GM21529 (cell line): ENCODE data around the gene SPINK4.
A peak's percentile ranks its signal among the peaks of the same experiment; 100 is the strongest.

ENCODE experiments used
- ATAC-seq: cut with Tn5 transposase; IDR thresholded peaks from one replicate; pipeline ENCODE4 v1.9.1; 2021; ENCODE audit not compliant: unreplicated experiment

SPINK4 gene

DNA sequence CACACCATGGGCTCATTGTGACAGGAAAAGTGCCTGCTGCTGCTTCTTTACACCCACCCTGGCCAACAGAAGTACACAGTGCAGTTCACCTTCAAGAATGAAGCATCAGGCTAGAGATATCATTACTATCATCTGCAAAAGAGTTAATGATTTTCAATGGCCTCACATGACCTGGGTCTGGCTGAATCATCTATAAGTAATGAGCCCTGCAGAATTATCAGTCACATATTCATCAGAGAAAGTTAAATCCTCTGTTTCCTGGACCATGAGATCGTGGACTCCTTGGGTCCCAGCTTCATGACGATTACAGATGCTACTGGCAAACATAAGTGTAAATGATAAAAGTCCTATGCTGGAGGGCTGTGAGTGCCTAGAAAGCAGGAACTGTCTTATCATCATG is 16.3 kb downstream of the SPINK4 start:
- no peak for ATAC-seq

GRCh38 chr9:33257276-33257675 is 17.3 kb downstream of the SPINK4 start:
- no peak for ATAC-seq

DNA sequence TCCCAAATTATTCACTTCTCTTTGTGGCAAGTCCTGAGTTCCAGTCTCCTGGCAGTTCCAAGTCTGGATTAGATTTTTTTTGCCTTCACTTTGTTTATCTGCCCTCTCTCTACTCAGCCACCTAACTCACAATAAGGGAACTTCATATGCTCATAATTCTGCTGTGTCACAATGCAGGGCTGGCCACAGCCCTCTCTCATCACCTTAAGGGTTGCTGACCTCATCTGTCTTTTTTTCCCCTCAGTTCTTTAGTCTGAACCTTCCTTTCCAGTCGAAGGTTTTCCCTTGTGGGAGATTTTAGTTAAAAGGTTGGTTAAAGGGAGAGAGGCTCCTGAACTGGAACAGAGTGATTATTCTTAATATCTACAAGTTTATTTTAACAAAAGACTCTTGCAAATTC is 20.4 kb downstream of the SPINK4 start:
- no peak for ATAC-seq

DNA sequence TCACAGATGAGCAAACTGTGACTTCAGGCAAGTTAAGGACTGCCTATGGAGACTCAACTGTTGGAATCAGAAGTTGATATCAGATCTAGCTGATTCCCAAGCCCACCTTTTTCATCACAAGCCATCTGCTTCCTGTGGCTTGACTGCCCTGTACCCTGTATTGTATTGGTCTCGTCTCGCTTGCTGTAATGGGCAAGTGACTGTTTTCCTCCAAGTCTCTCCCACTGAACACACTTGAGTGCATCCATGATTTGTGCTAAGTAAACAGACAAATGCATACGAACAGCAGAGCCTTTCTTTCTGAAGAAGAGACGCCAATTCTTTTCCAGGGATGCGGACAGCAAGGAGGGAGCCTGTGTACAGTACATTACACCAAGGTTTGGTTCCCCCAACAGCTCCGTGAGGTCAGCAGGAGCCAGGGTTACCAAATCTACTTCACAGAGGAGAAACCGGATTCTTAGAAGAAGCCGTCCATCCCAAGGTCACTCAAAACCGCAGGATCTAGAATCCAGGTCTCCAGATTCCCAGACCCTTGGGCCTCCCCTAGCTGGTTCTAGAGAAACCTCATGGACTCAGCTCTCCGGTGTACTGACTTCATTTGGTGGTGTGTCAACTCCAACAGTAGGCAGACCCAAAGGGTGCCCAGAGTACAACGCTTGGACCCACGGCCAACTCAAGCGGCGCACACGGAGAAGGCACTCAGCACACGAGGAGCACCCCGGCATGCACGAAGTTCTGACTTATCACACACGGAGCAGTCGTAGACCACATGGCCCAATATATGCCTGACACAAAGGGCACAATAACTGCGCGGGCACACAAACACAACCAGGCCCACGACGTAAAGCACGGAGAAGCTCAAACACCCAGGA is 23.4 kb downstream of the SPINK4 start:
- no peak for ATAC-seq

DNA sequence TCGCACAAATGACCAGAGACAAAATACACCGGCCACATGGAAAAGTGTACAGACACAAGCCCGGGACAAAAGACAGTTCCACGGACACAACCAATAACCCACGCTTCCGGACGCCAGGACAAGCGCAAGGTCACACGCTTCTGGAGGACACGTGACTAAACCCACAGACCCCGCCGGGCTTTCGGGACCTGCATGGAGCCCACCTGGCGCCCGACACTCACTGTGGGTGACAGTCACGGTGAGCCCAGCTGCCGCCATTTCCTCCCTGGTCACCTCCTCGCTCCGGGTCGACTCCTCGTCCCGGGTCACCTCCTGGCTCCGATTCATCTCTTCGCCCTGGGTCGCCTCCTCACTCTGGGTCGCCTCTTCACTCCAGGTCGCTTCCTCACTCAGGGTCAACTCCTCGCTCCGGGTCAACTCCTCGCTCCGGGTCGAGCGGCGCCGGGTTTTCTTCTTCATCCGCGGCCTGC is 24.1 kb downstream of the SPINK4 start:
- peak; percentile 36 for ATAC-seq

DNA sequence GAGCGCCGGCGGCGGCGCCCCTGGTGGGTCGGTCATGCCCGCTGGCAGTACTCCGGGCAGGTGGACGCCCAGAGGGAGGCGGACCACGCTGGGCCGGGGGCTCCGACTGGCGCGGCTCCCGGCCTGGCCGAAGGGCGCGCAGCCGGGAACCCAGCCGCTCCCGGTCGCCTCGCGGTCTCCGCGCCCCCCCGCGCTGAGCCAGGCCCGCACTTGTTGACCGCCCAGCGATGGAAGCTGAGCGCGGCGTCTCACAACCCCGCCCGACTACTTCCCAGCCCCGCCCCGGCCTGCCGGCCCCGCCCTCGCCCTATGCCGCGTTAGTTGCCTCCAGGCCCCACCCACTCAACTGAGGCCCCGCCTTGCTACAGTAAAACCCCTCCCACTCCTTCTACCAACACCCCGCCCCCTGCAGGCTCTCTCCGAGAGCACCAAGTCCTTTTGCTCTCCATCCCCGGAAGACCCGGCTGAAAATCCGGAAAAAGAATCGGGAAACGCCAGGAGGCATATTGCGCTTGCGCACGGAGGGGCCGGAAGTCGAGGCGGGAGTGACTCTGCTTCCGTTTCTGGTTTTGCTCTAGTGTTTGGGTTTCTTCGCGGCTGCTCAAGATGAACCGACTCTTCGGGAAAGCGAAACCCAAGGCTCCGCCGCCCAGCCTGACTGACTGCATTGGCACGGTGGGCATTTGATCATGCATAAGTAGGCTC is 24.7 kb downstream of the SPINK4 start, which contains the start of the genes BAG1 and CHMP5:
TSS of gene BAG1 (minus strand) at position 236 of the 705 bp plus-strand sequence.
TSS of gene CHMP5 (plus strand) at position 577 of the 705 bp plus-strand sequence. CDS start at position 607, 30 bp downstream.
- peak; percentile 87 for ATAC-seq

- ATAC-seq: no peak
These were observed 25.4 kb downstream of the SPINK4 start for GRCh38 chr9:33265211-33265865.

DNA sequence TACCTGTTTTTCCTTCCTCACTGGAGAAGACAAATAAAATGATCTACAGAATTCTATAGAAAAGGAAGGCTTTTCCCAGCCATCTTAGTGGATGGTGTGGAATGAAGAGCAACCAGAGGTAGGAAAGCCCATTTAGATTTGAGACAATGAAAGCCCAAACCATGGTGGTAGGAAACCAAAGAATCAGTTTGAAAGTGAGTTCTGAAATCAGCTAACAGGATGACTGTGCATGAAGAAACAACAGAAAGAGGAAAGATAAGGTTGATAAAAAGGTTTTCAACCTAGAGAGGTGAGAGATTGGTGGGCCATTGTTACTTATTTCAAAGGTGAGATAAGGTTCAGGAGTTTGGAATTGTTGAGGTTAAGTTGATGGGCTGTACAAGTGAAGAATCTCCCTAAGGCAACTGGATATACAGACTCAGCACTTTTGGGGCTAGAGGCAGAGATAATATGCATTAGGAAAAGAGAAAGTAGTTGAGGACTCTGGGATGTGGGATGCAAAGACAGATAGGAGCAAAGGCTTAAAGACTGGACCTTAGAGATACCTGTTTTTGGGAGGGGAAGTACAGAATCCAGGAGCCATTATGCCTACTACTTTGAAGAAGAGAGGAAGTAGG is 27.3 kb downstream of the SPINK4 start:
- no peak for ATAC-seq

DNA sequence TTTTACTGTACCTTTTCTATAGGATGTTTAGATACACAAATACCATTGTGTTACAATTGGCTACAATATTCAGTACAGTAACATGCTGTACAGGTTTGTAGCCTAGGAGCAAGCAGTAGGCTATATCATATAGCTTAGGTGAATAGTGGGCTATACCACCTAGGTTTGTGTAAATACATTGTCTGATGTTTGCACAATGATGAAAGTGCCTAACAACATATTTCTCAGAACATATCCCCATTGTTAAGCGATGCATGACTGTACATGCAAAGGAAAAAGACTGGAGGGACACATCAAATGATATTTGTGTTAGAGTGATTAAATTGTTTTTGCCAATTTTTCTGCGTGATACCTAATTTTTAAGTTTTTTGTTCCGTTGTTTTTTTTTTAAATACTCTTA is 30.2 kb downstream of the SPINK4 start:
- ATAC-seq: no peak

DNA sequence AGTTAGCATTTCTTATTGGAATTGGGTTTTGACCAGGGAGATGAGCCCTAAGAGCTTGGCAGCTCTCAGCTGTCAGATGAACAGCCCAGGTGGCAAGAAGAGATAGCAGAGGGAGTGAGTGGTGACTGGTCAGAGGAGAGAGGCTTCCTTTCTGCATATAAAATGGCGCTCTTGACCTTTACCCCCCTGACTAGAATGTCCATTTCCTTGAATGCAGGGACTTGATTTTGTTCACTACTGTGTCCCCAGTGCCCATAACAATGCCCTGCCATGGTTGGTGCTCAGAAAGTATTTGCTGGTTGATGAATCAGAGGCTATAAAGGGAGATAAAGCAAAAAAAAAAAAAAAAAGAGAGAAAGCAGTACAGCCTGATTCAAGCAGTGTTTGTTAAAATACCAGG is 32.1 kb downstream of the SPINK4 start:
- ATAC-seq: no peak

DNA sequence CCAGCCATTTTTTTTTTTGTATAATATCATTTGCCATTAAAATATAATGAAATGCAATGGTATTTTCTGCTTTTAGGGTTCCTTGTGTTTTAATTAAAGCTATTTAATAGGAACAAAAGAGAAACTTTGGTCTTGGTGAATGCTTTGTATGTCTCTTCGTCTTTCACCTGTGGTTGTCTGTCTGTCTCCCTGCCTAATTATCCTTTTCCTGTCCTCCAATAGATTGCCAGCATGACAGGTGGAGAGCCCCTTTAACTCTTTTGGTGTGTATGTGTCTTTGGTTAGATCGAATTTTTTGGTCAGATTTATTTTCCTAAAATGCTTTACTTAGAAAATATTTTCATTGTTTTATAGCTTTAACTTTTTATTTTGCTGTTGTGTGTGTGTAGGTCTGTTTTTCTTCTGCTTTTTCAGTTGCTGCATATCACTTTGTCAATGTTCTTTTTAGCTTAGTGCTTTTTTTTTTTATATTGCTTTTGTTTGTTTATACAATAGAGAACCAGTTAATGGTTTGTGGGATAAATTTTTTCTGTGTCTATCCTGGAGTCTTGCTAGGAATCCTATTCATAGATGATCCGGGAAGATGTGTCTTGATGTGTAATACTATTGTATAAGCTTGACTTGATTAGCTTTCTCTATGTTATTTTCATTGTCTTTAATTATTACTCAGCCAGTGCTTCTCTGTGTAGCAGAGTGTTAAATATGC is 33.5 kb downstream of the SPINK4 start:
- no peak for ATAC-seq

DNA sequence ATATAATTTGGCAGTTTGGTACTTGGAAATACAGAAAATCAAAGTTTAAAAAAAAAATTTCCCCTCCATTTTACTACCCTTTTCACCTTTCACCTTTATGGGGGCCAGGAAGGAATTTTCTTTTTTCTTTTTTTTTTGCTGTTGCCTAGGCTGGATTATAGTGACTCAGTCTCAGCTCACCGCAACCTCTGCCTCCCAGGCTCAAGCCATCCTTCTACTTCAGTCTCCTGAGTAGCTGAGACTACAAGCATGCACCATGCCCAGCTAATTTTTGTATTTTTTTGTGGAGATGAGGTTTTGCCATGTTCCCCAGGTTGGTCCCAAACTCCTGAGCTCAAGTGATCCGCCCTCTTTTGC is 34.0 kb downstream of the SPINK4 start:
- ATAC-seq: no peak

GRCh38 chr9:33277484-33277883 is 37.5 kb downstream of the SPINK4 start:
- ATAC-seq: no peak

- no peak for ATAC-seq
These were observed 45.5 kb downstream of the SPINK4 start for GRCh38 chr9:33285502-33285901.

DNA sequence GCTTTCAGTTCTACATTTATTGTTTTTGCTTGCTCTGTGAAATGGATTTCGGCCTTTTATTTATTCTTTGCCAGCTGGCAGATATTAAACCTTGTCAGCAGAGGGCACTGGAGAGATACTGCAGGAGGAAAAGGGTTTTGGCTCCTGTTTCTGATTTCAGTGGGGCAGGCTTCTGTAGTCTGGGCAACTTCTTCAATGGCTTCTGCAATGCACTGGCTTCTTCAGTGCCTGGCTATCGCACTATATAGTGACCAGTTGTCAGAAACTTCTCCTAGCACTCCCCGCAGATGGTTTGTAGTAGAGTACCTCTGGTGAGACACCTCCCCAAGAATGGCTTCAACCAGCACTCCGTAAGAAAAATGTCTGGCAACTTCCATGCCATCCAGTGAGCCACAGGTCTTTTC is 47.1 kb downstream of the SPINK4 start:
- no peak for ATAC-seq

GRCh38 chr9:33288235-33288634 is 48.3 kb downstream of the SPINK4 start:
- ATAC-seq: no peak

GRCh38 chr9:33288828-33289483 is 49.0 kb downstream of the SPINK4 start:
- no peak for ATAC-seq

DNA sequence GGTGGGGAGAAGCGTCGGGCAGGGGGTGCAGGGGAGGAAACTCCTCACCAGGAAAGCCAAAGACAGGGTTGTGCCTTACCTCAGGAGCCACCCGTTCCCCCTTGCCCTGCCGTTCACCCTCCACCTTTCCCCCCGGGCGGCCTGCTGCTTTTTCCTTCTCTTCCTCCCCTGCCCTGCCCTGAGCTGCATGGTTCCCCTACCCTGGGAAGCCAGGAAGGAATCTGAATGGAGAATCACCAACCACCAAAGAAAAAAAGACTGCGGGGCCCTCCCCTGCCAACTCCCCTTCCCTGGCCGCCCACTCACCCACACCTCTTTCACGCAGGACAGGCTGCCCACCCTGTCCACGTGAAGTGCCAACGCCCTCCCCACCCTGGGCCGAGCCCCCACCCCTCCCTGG is 49.5 kb downstream of the SPINK4 start:
- no peak for ATAC-seq

GRCh38 chr9:33289936-33290246 is 49.9 kb downstream of the SPINK4 start:
- ATAC-seq: peak; percentile 23
